IMR-90 (cell line): ENCODE measurements around the gene RALGPS2. TPM values are rescaled to one million over a fixed set of nuclear protein-coding genes. Genes with fewer than 3 reads are reported as not detected.

Experiments used
- ATAC-seq: fragments of 200-7000 bp; cut with Tn5 transposase; 2 replicates; pipeline ENCODE4 v1.9.1; 2020; ENCODE audit warnings: low read depth, mild to moderate bottlenecking, moderate library complexity
- BruUV-seq: library from RNA; stranded (reverse); fragments of 400-500 nt; replicated peaks from 2 replicates; lab custom pipeline; 2021; lab: Mats Ljungman, UMichigan
- CTCF ChIA-PET: fragments of 300-600 bp; formaldehyde crosslinking; extraction: SDS; loops from one replicate; lab custom pipeline; 2021; ENCODE audit warnings: antibody characterized with exemption; lab: Yijun Ruan, JAX
- POLR2A ChIA-PET: fragments of 300-600 bp; sonication (Branson Sonifier 250); formaldehyde crosslinking; loops from one replicate; lab custom pipeline; 2022; ENCODE audit warnings: antibody characterized with exemption; ENCODE audit not compliant: unreplicated experiment; lab: Charles Lee
- DNase-seq: peaks from one replicate; pipeline ENCODE4 v3.0.0; 2013
- H2AFZ ChIP-seq: replicated peaks from 2 replicates; pipeline ENCODE3; 2013; ENCODE audit warnings: low read length, mild to moderate bottlenecking; ENCODE audit not compliant: poor library complexity
- H2AK5ac ChIP-seq: 2 replicates; pipeline ENCODE4 v1.6.1; 2013; ENCODE audit warnings: low read depth, low read length, inconsistent platforms
- H2AK9ac ChIP-seq: replicated peaks from 2 replicates; pipeline ENCODE3; 2013; ENCODE audit warnings: mild to moderate bottlenecking, low read depth, low read length, moderate library complexity; ENCODE audit not compliant: poor library complexity
- H2BK120ac ChIP-seq: 2 replicates; pipeline ENCODE4 v1.6.1; 2013; ENCODE audit warnings: low read depth, low read length, inconsistent platforms
- H2BK15ac ChIP-seq: 3 replicates; pipeline ENCODE4 v1.6.1; 2013; ENCODE audit warnings: low read depth, low read length, inconsistent platforms
- H2BK20ac ChIP-seq: 2 replicates; pipeline ENCODE4 v1.6.1; 2013; ENCODE audit warnings: low read depth, mild to moderate bottlenecking, inconsistent platforms, low read length, moderate library complexity
- H2BK5ac ChIP-seq: 2 replicates; pipeline ENCODE4 v1.6.1; 2013; ENCODE audit warnings: mild to moderate bottlenecking, low read depth, low read length, inconsistent platforms; ENCODE audit not compliant: poor library complexity, severe bottlenecking
- H3K14ac ChIP-seq: replicated peaks from 2 replicates; pipeline ENCODE4 v1.6.1; 2013; ENCODE audit warnings: low read depth, low read length, inconsistent platforms
- H3K18ac ChIP-seq: 2 replicates; pipeline ENCODE4 v1.6.1; 2013; ENCODE audit warnings: low read depth, low read length, control low read depth
- H3K23ac ChIP-seq: 2 replicates; pipeline ENCODE4 v1.6.1; 2013; ENCODE audit warnings: low read depth, low read length, inconsistent platforms
- H3K27ac ChIP-seq: 2 replicates; pipeline ENCODE4 v1.5.1; 2013; ENCODE audit warnings: mild to moderate bottlenecking, control low read depth, low read length; ENCODE audit not compliant: insufficient read depth
- H3K27me3 ChIP-seq: 2 replicates; pipeline ENCODE4 v1.6.1; 2013; ENCODE audit warnings: low read length; ENCODE audit not compliant: control insufficient read depth, insufficient read depth
- H3K36me3 ChIP-seq: 2 replicates; pipeline ENCODE4 v1.6.1; 2013; ENCODE audit warnings: low read length, mixed read lengths; ENCODE audit not compliant: control insufficient read depth, insufficient read depth
- H3K4ac ChIP-seq: 2 replicates; pipeline ENCODE4 v1.6.1; 2013; ENCODE audit warnings: low read depth, low read length, inconsistent platforms
- H3K4me1 ChIP-seq: 2 replicates; pipeline ENCODE4 v1.6.1; 2013; ENCODE audit warnings: low read length, mixed read lengths; ENCODE audit not compliant: control insufficient read depth, insufficient read depth
- H3K4me2 ChIP-seq: 2 replicates; pipeline ENCODE4 v1.6.1; 2013; ENCODE audit warnings: low read depth, mild to moderate bottlenecking, control low read depth, low read length, moderate library complexity
- H3K4me3 ChIP-seq: 2 replicates; pipeline ENCODE4 v1.5.1; 2013; ENCODE audit warnings: low read depth, mild to moderate bottlenecking, control low read depth, low read length, moderate library complexity; ENCODE audit not compliant: insufficient read depth
- H3K56ac ChIP-seq: 2 replicates; pipeline ENCODE4 v1.6.1; 2013; ENCODE audit warnings: low read length, inconsistent platforms; ENCODE audit not compliant: insufficient read depth; ENCODE audit errors: extremely low read depth
- H3K79me1 ChIP-seq, 2 experiments: 2 replicates each; pipeline ENCODE4 v1.6.1; 2013; ENCODE audit warnings: low read length in 2 of 2, inconsistent platforms in 1 of 2, low read depth in 1 of 2
- H3K9ac ChIP-seq: 2 replicates; pipeline ENCODE4 v1.6.1; 2013; ENCODE audit warnings: low read depth, low read length, control low read depth
- H3K9me1 ChIP-seq: 2 replicates; pipeline ENCODE4 v1.6.1; 2013; ENCODE audit warnings: low read length, inconsistent platforms; ENCODE audit not compliant: insufficient read depth
- H3K9me3 ChIP-seq: 2 replicates; pipeline ENCODE4 v1.6.1; 2013; ENCODE audit warnings: low read length; ENCODE audit not compliant: control insufficient read depth, insufficient read depth
- H4K20me1 ChIP-seq: 2 replicates; pipeline ENCODE4 v1.6.1; 2013; ENCODE audit warnings: low read length, inconsistent platforms; ENCODE audit not compliant: insufficient read depth
- H4K5ac ChIP-seq: 2 replicates; pipeline ENCODE4 v1.6.1; 2013; ENCODE audit warnings: mild to moderate bottlenecking, low read depth, low read length, control low read depth
- H4K8ac ChIP-seq, 2 experiments: 2 replicates each; pipeline ENCODE4 v1.6.1; 2013; ENCODE audit warnings: low read depth in 2 of 2, low read length in 2 of 2, control low read depth in 1 of 2, inconsistent platforms in 1 of 2
- H4K91ac ChIP-seq: 2 replicates; pipeline ENCODE4 v1.6.1; 2013; ENCODE audit warnings: low read depth, low read length, inconsistent platforms; ENCODE audit not compliant: insufficient read depth
- BHLHE40 ChIP-seq: fragments of 150-350 bp; IDR thresholded peaks from 2 replicates; pipeline ENCODE4 v1.6.1; 2016; ENCODE audit warnings: mild to moderate bottlenecking, low read depth, low read length
- CEBPB ChIP-seq: IDR thresholded peaks from 2 replicates; pipeline ENCODE4 v1.6.1; 2012; ENCODE audit warnings: low read depth, low read length, improper control_type of control experiment
- CHD1 ChIP-seq: IDR thresholded peaks from 2 replicates; pipeline ENCODE4 v1.6.1; 2012; ENCODE audit warnings: low read depth, low read length, improper control_type of control experiment
- ELK1 ChIP-seq: fragments of 150-350 bp; IDR thresholded peaks from 2 replicates; pipeline ENCODE4 v1.6.1; 2016; ENCODE audit warnings: low read depth, mild to moderate bottlenecking, low read length, moderate library complexity, borderline replicate concordance
- MAZ ChIP-seq: IDR thresholded peaks from 2 replicates; pipeline ENCODE4 v1.6.1; 2012; ENCODE audit warnings: low read depth, mild to moderate bottlenecking, low read length, improper control_type of control experiment, moderate library complexity, borderline replicate concordance
- MXI1 ChIP-seq: IDR thresholded peaks from 2 replicates; pipeline ENCODE4 v1.6.1; 2012; ENCODE audit warnings: low read depth, mild to moderate bottlenecking, low read length, moderate library complexity, borderline replicate concordance
- POLR2A ChIP-seq: IDR thresholded peaks from 2 replicates; pipeline ENCODE4 v1.6.1; 2012; ENCODE audit warnings: mild to moderate bottlenecking, low read depth, low read length
- RAD21 ChIP-seq: IDR thresholded peaks from 2 replicates; pipeline ENCODE4 v1.6.1; 2012; ENCODE audit warnings: low read length, improper control_type of control experiment
- RCOR1 ChIP-seq: IDR thresholded peaks from 2 replicates; pipeline ENCODE4 v1.6.1; 2012; ENCODE audit warnings: mild to moderate bottlenecking, low read length, improper control_type of control experiment; ENCODE audit not compliant: insufficient replicate concordance
- RFX5 ChIP-seq: IDR thresholded peaks from 2 replicates; pipeline ENCODE4 v1.8.0; 2012; ENCODE audit warnings: low read depth, mild to moderate bottlenecking, low read length, moderate library complexity
- SMC3 ChIP-seq: fragments of 150-350 bp; IDR thresholded peaks from 2 replicates; pipeline ENCODE4 v1.6.1; 2016; ENCODE audit warnings: low read depth, mild to moderate bottlenecking, antibody characterized with exemption, low read length, moderate library complexity
- WGBS, 2 experiments: methylation state at CpG; one replicate each; pipeline versions ENCODE4 v1.1.5 to v1.1.7; 2013; ENCODE audit warnings: missing lambda C conversion rate in 2 of 2; ENCODE audit not compliant: insufficient read length in 1 of 2; ENCODE audit errors: extremely low coverage in 2 of 2; 5-methylcytosine and 5-hydroxymethylcytosine counted together
- dilution Hi-C: fragments of 300-500 bp; cut with HindIII; formaldehyde crosslinking; loops from one replicate; pipeline ENCODE4 v1.14.3; 2018; ENCODE audit warnings: low sequenced_read_pairs; ENCODE audit not compliant: unreplicated experiment
- in situ Hi-C: fragments of 300-500 bp; cut with MboI; formaldehyde crosslinking; loops from 3 replicates; pipeline ENCODE4 v1.14.3; 2019; ENCODE audit warnings: low sequenced_read_pairs, inconsistent platforms, mixed read lengths
- intact Hi-C: fragments of 100-400 bp; cut with micrococcal nuclease; formaldehyde crosslinking; loops from 2 replicates; pipeline ENCODE4 v1.10.0; 2022
- polyA plus RNA-seq, 3 experiments: library from polyadenylated mRNA; depleted of rRNA; stranded (reverse); fragments of >200 nt; gene quantifications; 2 replicates each; pipeline ENCODE4 v1.2.3, GENCODE V29; 2012; ENCODE audit warnings: low replicate concordance in 1 of 3
- total RNA-seq: library from RNA; depleted of rRNA; stranded (reverse); fragments of >200 nt; gene quantifications from 2 replicates; pipeline ENCODE4 v1.2.3, GENCODE V29; 2012

RALGPS2 gene
- total and polyA plus RNA-seq, 2 of the 4 experiments (the other 2 are of a cell fraction): 13.8 to 148 TPM

- intact Hi-C loops: loop anchor here (10.0 kb wide), 1 partner anchor 205 kb away; no protein-coding TSS in a partner anchor
- ATAC-seq: no peak
- ChIA-PET POLR2A (no interaction called here), CTCF (interaction anchor here (0.6 to 1.5 kb wide), 3 partner anchors 112 to 710 kb away, joined by 3 read pairs; no protein-coding TSS in a partner anchor)
- Histone ChIP-seq H3K9me1 (peaks cover 4% of the 10 kb centered on the region; the same call in 1 of the 2 replicates), H3K27me3 (no peaks in the 10 kb centered on the region), H2BK15ac (no peak overlapping the region), H3K4me3 (no peak overlapping the region), H3K9me3 (peaks cover 4% of the 10 kb centered on the region), H3K4me2 (no peak overlapping the region), H3K4ac (no peak overlapping the region), H3K23ac (no peak overlapping the region), H2AK5ac (no peak overlapping the region), H3K56ac (no peak overlapping the region), H3K79me1 (peaks cover 34 to 52% of the 10 kb centered on the region in 2 experiments), H2BK5ac (no peak overlapping the region), H3K36me3 (peaks cover 17% of the 10 kb centered on the region), H2BK120ac (no peak overlapping the region), H4K8ac (no peak overlapping the region), H3K14ac (no peak overlapping the region), H4K91ac (no peak overlapping the region), H2BK20ac (no peak overlapping the region), H4K5ac (no peak overlapping the region; the same call in 1 of the 2 replicates), H2AFZ (no peak overlapping the region), H3K9ac (no peak overlapping the region), H3K27ac (no peak overlapping the region), H4K20me1 (peaks cover 9% of the 10 kb centered on the region; the same call in 1 of the 2 replicates), H3K4me1 (peaks cover 8% of the 10 kb centered on the region), H2AK9ac (no peak overlapping the region), H3K18ac (no peak overlapping the region)
- dilution Hi-C loops: no loop called here
- no peak for DNase-seq
- 86% methylated on average over 1 of the region's 5 CpGs; no CpG with 5 or more reads in 1 of the 2 experiments for WGBS, 2 experiments
- in situ Hi-C loops: no loop called here
- BruUV-seq: no TSS peak
- no peak for TF ChIP-seq ELK1
- TF ChIP-seq RAD21: no peak
- no peak for TF ChIP-seq SMC3
- TF ChIP-seq POLR2A: no peak
- no peak for TF ChIP-seq CEBPB
- no peak for TF ChIP-seq BHLHE40
- no peak for TF ChIP-seq CHD1
- TF ChIP-seq RFX5: no peak
- TF ChIP-seq RCOR1: no peak
- TF ChIP-seq MXI1: no peak
- no peak for TF ChIP-seq MAZ
Observed at GRCh38 chr1:178749581-178750166, 24.6 kb downstream of the RALGPS2 start.
